Activated naive CD8-positive, alpha-beta T cell treated with anti-CD3 and anti-CD28 coated beads for 36 hours (primary cell): ENCODE results near the gene DHDDS. TPM values are rescaled to one million over a fixed set of nuclear protein-coding genes. Genes with fewer than 3 reads are reported as not detected.
"Not testable (repeated sequence)": the region's sequence is repeated elsewhere in the genome, so short reads cannot be mapped to it uniquely, and the experiment has no call there.

Source experiments
- DNase-seq: peaks from one replicate; pipeline ENCODE4 v3.0.0; 2021
- H3K27ac Mint-ChIP-seq: one replicate; pipeline ENCODE4 v1.8.0; 2022; ENCODE audit warnings: mild to moderate bottlenecking, moderate library complexity, mixed read lengths
- H3K27me3 Mint-ChIP-seq: one replicate; pipeline ENCODE4 v1.8.0; 2022; ENCODE audit warnings: mild to moderate bottlenecking, mixed read lengths
- H3K36me3 Mint-ChIP-seq: one replicate; pipeline ENCODE4 v1.8.0; 2021; ENCODE audit warnings: mild to moderate bottlenecking, mixed read lengths
- H3K4me1 Mint-ChIP-seq: one replicate; pipeline ENCODE4 v1.8.0; 2021; ENCODE audit warnings: mixed read lengths
- H3K4me3 Mint-ChIP-seq: one replicate; pipeline ENCODE4 v1.8.0; 2022; ENCODE audit warnings: mild to moderate bottlenecking, moderate library complexity, mixed read lengths
- H3K9me3 Mint-ChIP-seq: one replicate; pipeline ENCODE4 v1.8.0; 2022; ENCODE audit warnings: mixed read lengths
- total RNA-seq, 2 experiments: library from RNA; stranded (reverse); gene quantifications; one replicate each; pipeline ENCODE4 v1.2.3, GENCODE V29; 2021

DHDDS gene
- total RNA-seq, 2 experiments from 2014 or later, result 43.8 to 45.9 TPM

DNA sequence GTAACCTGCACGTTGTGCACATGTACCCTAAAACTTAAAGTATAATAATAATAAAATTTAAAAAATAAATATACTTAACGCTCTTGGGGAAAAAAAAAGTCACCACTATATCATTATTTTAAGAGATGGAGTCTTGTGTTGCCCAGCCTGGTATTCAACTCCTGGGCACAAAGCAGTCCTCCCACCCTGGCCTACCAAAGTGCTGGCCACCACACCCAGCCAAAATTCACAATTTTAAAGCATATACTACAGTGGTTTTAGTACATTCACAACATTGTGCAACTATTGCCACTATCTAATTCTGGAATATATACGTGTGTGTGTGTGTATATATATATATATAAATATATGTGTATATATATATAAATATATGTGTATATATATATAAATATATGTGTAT lies 46.0 kb downstream of the DHDDS start:
- Mint-ChIP-seq H3K27me3 (no peaks in the 10 kb centered on the region), H3K9me3 (no peaks in the 10 kb centered on the region), H3K36me3 (peaks cover 44% of the 10 kb centered on the region), H3K4me3 (no peak overlapping the region), H3K4me1 (peaks cover 40% of the 10 kb centered on the region), H3K27ac (no peak overlapping the region)
- no peak for DNase-seq

DNA sequence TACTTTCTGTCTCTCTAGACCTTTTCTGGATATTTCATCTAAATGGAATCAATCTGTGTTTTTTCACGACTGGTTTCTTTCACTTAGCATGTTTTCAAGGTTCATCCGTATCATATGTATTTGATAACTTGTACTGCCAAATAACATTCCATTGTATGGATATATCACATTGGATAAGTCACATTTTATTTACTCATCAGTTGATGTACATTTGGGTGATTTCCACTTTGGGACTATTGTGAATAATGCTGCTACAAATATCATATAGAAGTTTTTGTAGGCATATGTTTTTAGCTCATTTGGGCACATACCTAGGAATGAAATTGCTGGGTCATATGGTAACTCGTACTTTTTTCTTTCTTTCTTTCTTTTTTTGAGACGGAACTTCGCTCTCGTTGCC lies 46.9 kb downstream of the DHDDS start:
- Mint-ChIP-seq H3K36me3 (peaks cover 36% of the 10 kb centered on the region), H3K27me3 (no peaks in the 10 kb centered on the region), H3K4me3 (no peak overlapping the region), H3K9me3 (no peaks in the 10 kb centered on the region), H3K4me1 (peaks cover 37% of the 10 kb centered on the region), H3K27ac (peak overlapping the region; percentile 10)
- DNase-seq, result no peak

DNA sequence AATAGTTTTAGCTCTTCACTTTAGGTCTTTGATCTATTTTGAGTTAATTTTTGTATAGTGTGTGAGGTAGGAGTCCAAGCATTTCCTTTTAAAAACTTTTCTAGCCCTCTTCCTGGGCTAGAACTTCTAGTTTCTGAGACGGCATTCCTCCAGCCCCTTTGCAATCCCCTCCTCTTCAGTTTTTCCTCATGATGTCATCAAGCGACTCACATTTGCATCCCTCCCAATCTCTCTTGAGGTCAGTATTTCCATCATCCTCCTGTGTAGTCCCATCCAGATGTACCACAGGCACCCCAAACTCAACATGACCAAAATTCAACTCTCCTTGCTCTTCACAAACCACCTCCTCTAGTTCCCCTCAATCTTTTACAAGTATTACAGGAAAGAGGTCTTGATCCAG lies 50.8 kb downstream of the DHDDS start:
- Mint-ChIP-seq H3K27ac (peak overlapping the region; percentile 40), H3K36me3 (peaks cover 7% of the 10 kb centered on the region), H3K4me3 (no peak overlapping the region), H3K9me3 (no peaks in the 10 kb centered on the region), H3K4me1 (peaks cover 11% of the 10 kb centered on the region), H3K27me3 (no peaks in the 10 kb centered on the region)
- no peak for DNase-seq

DNA sequence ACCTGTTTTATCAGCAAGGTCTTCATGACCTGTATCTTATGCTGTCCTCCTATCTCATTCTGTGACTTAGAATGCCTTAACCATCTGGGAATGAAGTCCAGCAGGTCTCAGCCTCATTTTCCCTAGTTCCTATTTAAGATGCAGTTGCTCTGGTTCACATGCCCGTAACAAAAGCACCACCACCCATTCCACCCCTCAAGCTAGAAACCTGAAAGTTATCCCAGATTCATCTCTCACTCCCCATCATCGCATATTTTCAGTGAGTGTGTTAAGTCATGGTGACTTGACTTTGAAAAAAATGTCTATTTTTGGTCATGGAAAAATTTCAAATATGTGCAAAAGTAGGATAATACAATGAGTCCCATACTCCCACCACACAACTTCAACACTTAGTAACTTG lies 51.9 kb downstream of the DHDDS start:
- Mint-ChIP-seq H3K4me1 (peaks cover 9% of the 10 kb centered on the region), H3K27me3 (no peaks in the 10 kb centered on the region), H3K27ac (no peak overlapping the region), H3K9me3 (no peaks in the 10 kb centered on the region), H3K4me3 (no peak overlapping the region), H3K36me3 (peaks cover 3% of the 10 kb centered on the region)
- DNase-seq, result no peak

DNA sequence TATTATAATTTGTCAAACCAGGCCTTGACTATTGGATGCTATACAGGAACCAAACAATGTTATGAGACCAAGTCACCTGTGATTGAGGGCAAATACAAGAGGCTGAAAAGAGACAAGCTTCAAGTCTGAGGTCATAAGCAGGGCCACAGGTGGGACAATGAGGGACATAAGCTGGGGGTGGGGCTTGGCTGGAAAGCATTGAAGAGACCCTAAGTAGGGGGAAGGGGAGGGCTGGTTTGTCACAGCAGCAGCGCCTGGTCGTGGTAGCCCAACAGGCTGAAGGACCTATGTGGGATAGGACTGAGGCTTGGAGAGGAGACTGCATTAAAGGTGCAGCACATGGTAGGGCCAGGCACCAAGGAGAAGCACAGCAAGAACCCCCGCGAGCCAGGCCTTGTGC lies 58.0 kb downstream of the DHDDS start:
- Mint-ChIP-seq H3K27ac (no peak overlapping the region), H3K27me3 (no peaks in the 10 kb centered on the region), H3K4me3 (no peak overlapping the region), H3K9me3 (no peaks in the 10 kb centered on the region), H3K36me3 (no peaks in the 10 kb centered on the region), H3K4me1 (no peaks in the 10 kb centered on the region)
- no peak for DNase-seq

DNA sequence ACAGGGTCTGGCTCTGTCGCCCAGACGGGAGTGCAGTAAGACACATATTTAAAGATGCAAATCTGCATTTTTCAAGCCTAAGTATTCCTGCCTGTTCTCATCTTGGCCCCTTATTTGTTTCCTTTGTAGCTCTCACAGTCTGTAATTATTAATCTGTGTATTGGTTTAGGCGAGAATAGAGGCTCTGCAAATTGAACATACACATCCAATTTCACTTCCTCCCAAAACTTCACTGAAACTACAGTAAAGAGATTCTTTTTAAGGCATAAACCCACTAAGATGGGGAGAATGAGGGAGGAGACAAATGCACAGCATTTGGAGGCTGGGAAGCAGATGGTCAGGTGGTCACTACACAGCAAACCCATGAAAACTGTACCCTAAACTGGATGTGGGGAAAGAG lies 61.1 kb downstream of the DHDDS start:
- Mint-ChIP-seq H3K36me3 (no peaks in the 10 kb centered on the region), H3K9me3 (no peaks in the 10 kb centered on the region), H3K27ac (no peak overlapping the region), H3K27me3 (no peaks in the 10 kb centered on the region), H3K4me1 (peaks cover 2% of the 10 kb centered on the region), H3K4me3 (no peak overlapping the region)
- DNase-seq, result no peak

DNA sequence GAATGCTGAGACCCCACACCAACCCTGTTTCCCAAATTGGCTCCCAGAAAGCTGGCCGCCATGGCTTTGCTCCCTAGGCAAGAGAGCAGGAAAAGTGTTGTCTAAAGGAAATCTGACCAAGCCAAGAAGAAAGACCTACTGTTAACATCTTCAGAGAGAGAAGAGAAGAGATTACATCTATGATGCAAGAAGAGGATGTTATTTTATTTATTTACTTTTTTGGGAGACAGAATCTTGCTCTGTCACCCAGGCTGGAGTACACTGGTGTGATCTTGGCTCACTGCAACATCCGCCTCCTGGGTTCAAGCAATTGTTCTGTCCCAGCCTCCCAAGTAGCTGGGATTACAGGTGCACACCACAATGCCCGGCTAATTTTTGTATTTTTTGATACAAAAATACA lies 61.8 kb downstream of the DHDDS start:
- Mint-ChIP-seq H3K4me3 (no peak overlapping the region), H3K9me3 (no peaks in the 10 kb centered on the region)

DNA sequence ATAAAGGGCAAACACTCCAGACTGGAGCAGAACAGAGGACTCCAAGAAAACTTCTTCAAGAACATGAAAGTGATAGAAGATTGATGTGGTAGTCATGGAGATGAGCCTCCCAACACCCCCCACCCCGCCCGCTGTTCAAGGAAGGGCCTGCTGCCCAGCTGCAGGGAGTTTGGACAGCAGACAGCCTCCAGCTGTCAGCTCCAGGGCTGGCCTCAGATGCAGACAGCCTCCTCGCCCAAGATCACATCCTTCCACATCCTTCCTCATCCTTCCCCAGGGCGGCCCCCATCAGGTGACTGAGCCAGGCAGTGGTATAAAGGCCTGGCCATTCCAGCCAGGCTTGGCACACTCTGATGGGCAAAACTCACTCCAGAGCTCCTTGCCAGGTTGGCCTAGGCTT lies 64.7 kb downstream of the DHDDS start:
- no peak for DNase-seq
- H3K4me1 Mint-ChIP-seq, result peaks cover 9% of the 10 kb centered on the region
- no peaks in the 10 kb centered on the region for H3K27me3 Mint-ChIP-seq
- H3K36me3 Mint-ChIP-seq, result peaks cover 4% of the 10 kb centered on the region
- no peak overlapping the region for H3K4me3 Mint-ChIP-seq
- H3K9me3 Mint-ChIP-seq, result no peaks in the 10 kb centered on the region
- H3K27ac Mint-ChIP-seq, result no peak overlapping the region

More for the DNA sequence above, 61.8 kb downstream of the DHDDS start:
- H3K27me3 Mint-ChIP-seq, result no peaks in the 10 kb centered on the region
- peaks cover 6% of the 10 kb centered on the region for H3K4me1 Mint-ChIP-seq
- no peak overlapping the region for H3K27ac Mint-ChIP-seq
- DNase-seq, result no peak
- peaks cover 2% of the 10 kb centered on the region for H3K36me3 Mint-ChIP-seq

DNA sequence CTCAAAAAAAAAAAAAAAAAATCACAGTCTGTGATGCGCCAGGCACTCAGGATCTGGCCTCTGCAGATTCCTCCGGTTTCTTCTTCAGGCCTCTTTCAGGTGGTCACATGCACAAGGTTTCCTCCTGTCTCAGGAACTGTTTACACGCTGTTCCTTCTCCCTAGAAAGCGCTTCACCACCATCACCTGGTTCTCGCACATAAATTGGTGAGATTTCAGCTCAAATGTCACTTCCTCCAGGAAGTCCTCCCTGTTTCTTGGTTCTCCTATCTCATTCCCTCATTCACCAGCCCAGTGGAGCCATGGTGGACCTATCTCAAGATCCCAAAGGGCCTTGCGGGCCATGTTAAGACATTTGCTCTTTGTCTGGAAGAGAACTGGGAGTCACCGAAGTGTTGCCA lies 66.8 kb downstream of the DHDDS start:
- no peak for DNase-seq
- H3K36me3 Mint-ChIP-seq, result peaks cover 4% of the 10 kb centered on the region
- no peaks in the 10 kb centered on the region for H3K9me3 Mint-ChIP-seq
- peaks cover 9% of the 10 kb centered on the region for H3K4me1 Mint-ChIP-seq
- H3K27ac Mint-ChIP-seq, result no peak overlapping the region
- H3K27me3 Mint-ChIP-seq, result no peaks in the 10 kb centered on the region
- H3K4me3 Mint-ChIP-seq, result peak overlapping the region; percentile 26

DNA sequence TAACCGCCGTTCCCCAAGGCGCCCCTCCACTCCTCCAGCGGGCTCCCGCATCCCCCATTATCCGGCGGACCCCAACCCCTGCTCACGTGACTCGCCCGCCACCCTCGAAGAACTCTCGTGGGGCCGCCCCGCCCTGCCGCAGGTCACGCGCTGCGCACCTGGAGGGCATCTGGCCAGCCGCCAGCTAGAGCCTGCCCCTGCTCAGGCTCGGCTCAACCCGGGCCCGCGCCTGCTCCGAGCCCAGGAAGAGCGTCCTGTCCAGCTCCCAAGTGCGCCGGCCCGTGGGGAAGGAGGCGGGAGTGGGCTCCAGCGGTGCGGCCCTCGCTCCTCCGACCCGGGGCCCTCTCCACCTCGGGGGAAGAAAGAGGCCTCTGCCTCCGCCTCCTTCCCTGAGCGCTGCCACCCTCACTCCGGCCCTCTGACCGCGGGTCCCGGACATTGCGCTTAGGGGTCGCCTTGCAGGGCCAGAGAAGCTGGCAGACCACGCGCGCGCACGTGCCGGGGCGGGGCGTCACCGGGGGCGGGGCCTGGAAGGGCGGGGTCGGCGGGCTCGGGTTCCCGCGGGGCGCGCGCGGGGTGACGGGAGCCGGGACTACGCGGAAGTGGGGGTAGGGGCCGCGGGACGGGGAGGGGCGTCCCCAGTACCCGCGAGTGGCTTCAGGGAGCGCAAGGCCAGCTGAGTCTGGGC lies 68.5 kb downstream of the DHDDS start:
- Mint-ChIP-seq H3K9me3 (no peaks in the 10 kb centered on the region), H3K4me1 (peaks cover 9% of the 10 kb centered on the region), H3K36me3 (peaks cover 4% of the 10 kb centered on the region), H3K4me3 (peak overlapping the region; percentile 88), H3K27ac (peak overlapping the region; percentile 96), H3K27me3 (no peaks in the 10 kb centered on the region)
- peak; percentile 92 for DNase-seq

DNA sequence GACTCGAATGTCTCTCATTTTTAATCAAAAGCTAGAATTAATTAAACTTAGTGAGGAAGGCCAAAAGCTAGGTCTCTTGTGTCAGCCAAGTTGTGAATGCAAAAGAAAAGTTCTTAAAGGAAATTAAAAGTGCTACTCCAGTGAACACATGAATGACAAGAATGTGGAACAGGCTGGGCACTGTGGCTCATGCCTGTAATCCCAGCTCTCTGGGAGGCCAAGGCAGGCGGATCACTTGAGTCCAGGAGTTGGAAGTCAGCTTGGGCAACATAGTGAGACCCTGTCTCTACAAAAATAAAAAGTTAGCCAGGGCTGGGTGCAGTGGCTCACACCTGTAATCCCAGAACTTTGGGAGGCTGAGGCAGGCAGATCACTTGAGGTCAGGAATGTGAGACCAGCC lies 78.6 kb downstream of the DHDDS start:
- not testable (repeated sequence) for H3K9me3 Mint-ChIP-seq, H3K27ac Mint-ChIP-seq, H3K4me3 Mint-ChIP-seq, DNase-seq, H3K27me3 Mint-ChIP-seq, H3K36me3 Mint-ChIP-seq, H3K4me1 Mint-ChIP-seq

DNA sequence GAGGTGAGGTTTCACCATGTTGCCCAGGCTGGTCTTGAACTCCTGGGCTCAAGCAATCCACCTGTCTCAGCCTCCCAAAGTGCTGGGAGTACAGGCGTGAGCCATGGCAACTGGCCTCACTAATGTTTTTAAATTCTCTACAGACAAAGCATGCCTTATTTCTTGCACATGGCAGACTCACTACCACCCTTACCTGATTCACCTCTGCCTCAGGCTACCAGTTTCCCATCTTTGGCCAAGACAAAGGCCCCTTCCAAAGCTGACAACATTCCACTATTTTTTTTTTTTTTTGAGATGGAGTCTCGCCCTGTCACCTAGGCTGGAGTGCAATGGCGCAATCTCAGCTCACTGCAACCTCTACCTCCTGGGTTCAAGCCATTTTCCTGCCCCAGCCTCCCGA lies 83.7 kb downstream of the DHDDS start:
- not testable (repeated sequence) for H3K27me3 Mint-ChIP-seq, H3K4me1 Mint-ChIP-seq, H3K36me3 Mint-ChIP-seq, H3K27ac Mint-ChIP-seq, DNase-seq, H3K9me3 Mint-ChIP-seq, H3K4me3 Mint-ChIP-seq

DNA sequence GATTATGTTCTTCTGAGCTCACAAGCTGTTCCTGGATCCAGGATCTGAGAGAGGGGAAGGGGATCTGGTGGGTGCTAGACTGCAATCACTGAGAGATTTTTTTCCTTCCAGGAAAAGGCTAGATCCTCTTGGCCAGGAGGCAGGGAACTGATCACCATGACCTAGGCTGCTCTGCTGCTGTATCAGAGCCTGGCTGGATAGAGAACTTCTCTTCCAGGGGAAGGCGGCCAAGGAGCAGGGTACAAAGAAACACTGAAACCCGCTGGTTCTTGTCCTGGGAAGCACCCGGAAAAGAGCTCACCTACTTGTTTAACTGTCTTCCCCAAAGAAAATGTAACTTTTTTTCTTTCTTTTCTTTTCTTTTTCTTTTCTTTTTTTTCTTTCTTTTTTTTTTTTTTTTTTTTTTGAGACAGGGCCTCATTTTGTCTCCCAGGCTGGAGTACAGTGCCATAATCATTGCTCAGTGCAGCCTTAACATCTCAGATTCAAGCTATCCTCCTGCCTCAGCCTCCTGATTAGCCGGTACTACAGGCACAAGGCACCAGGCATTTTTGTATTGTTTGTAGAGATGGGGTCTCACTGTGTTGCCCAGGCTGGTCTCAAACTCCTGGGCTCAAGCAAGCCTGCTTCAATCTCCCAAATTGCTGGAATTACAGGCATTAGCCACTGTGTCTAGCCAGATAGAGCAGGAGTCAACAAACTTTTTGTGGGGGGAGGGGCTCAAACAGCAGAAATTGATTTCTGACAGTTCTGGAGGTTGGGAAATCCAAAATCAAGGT lies 85.1 kb downstream of the DHDDS start:
- Mint-ChIP-seq H3K36me3 (no peaks in the 10 kb centered on the region), H3K4me3 (no peak overlapping the region), H3K27me3 (no peaks in the 10 kb centered on the region), H3K27ac (no peak overlapping the region), H3K4me1 (no peaks in the 10 kb centered on the region), H3K9me3 (no peaks in the 10 kb centered on the region)
- no peak for DNase-seq

DNA sequence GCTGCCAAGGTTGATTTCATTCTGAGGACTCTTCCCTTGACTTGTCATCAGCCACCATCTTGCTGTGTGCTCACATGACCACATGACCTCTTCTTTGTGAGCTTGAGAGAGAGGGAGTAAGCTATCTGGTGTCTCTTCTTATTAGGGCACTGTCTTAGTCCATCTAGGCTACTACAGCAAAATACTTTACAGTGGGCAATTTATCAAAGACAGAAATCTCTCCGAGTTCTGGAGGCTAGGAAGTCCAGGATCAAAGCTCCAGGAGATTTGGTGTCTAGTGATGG lies 85.6 kb downstream of the DHDDS start:
- no peak for DNase-seq
- no peaks in the 10 kb centered on the region for H3K4me1 Mint-ChIP-seq
- no peak overlapping the region for H3K4me3 Mint-ChIP-seq
- H3K9me3 Mint-ChIP-seq, result no peaks in the 10 kb centered on the region
- H3K27me3 Mint-ChIP-seq, result no peaks in the 10 kb centered on the region
- H3K36me3 Mint-ChIP-seq, result no peaks in the 10 kb centered on the region
- H3K27ac Mint-ChIP-seq, result no peak overlapping the region

DNA sequence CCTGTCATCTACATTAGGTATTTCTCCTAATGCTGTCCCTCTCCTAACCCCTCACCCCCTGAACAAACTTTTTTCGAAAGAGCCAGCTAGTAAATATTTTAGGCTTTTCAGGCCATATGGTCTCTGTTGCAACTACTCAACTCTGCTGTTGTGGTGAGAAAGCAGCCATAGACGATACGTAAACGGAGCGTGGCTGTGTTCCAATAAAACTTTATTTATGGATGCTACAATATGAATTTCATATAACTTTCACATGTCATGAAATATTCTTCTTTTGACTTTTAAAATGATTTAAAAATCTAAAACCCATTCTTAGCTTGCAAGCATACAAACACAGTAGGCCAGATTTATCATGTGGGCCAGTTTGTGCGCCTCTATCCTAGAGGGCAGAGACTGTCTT lies 86.2 kb downstream of the DHDDS start:
- Mint-ChIP-seq H3K4me3 (no peak overlapping the region), H3K9me3 (no peaks in the 10 kb centered on the region), H3K4me1 (no peaks in the 10 kb centered on the region), H3K36me3 (no peaks in the 10 kb centered on the region), H3K27me3 (no peaks in the 10 kb centered on the region), H3K27ac (no peak overlapping the region)
- DNase-seq, result no peak

DNA sequence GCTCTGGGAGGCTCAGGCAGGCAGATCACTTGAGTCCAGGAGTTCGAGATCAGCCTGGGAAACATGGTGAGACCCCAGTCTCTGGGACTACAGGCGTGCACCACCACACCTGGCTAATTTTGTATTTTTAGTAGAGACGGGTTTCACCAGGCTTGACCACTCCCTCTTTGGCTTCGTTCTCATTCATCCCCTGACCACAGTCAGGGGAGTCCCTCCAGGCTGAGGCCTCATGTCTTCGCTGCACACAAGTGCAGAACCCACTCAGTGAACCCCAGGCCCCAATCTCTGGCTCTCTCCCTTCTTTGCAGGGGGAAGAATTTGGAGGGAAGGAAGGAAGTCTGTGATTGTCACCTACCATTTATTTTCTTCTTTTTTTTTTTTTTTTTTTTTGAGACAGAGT lies 88.2 kb downstream of the DHDDS start:
- Mint-ChIP-seq H3K4me3 (no peak overlapping the region), H3K27ac (no peak overlapping the region), H3K27me3 (peaks cover 7% of the 10 kb centered on the region), H3K9me3 (no peaks in the 10 kb centered on the region), H3K36me3 (no peaks in the 10 kb centered on the region), H3K4me1 (peaks cover 2% of the 10 kb centered on the region)
- DNase-seq, result no peak
